Occipital lobe (tissue), 2 donors: ENCODE results near the gene PSPN. TPM values are rescaled to one million over a fixed set of nuclear protein-coding genes. Genes with fewer than 3 reads are reported as not detected.

ENCODE experiments used
- DNase-seq: peaks from one replicate; lab custom pipeline; 2025; lab: John Stamatoyannopoulos, UW
- total RNA-seq: library from RNA; depleted of rRNA; stranded (reverse); fragments of >200 nt; gene quantifications from one replicate; pipeline ENCODE4 v1.2.3, GENCODE V29; 2014

The PSPN gene, protein sequence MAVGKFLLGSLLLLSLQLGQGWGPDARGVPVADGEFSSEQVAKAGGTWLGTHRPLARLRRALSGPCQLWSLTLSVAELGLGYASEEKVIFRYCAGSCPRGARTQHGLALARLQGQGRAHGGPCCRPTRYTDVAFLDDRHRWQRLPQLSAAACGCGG
- 3.6 TPM for total RNA-seq

DNA sequence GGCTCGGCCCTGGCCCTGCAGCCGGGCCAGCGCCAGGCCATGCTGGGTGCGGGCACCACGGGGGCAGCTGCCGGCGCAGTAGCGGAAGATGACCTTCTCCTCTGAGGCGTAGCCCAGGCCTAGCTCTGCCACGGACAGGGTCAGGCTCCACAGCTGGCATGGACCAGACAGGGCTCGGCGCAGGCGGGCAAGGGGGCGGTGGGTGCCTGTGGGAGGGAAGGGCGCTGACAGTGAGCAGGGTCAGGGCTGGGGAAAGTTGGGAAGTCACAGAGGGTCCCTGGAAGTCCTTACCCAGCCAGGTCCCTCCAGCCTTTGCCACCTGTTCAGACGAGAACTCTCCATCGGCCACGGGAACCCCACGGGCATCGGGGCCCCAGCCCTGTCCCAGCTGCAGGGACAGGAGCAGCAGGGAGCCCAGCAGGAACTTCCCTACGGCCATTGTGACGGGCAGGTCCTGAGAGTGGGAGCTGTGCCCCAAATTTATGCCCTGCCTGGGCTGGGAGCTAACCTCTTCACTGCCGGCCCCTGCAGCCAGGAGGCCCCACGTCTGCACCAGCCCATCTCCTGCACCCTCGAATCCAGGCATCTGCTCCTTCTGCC lies at the start of gene PSPN:
TSS of gene PSPN (minus strand) at position 523 of the 600 bp plus-strand sequence. CDS start at position 439, 84 bp downstream.
- DNase-seq = no peak

DNA sequence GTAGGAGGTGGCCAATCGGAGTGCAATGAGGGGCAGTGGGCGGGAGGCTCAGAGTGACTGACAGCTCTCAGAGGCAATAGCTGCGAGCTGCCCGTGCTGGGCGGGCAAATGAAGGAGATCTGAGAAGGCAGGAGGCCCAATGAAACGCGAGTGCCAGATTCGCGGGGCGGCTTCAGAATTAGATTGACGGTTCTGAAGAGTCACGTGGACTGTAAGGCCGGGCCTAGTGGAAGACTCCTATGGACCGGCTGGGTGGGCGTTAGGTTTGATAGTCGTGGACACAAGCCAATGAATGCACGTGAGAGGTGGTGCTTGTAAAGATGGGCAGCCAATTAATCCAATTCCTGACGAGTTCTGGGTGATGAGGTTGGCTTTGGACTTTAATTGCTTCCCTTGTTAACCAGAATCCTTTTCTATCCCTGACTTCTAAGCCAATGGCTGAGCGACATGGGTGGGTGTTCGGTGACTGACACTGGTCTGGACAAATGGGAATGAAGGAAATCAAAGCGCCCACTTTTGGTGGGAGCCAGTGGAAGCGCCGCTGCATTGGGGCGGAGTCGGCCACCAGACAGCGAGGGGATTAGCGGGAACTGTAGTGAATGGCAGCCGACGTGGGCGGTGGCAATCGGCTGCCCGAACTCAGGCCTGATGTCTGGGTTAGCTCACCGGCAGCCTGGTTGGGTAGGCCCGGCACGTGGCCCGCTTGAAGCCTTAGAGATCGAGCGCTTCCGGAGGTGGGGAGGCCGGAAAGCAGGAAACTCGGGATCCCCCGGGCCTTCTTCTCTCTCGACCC lies 49.4 kb upstream of the PSPN start:
- peak; percentile 99 for DNase-seq

DNA sequence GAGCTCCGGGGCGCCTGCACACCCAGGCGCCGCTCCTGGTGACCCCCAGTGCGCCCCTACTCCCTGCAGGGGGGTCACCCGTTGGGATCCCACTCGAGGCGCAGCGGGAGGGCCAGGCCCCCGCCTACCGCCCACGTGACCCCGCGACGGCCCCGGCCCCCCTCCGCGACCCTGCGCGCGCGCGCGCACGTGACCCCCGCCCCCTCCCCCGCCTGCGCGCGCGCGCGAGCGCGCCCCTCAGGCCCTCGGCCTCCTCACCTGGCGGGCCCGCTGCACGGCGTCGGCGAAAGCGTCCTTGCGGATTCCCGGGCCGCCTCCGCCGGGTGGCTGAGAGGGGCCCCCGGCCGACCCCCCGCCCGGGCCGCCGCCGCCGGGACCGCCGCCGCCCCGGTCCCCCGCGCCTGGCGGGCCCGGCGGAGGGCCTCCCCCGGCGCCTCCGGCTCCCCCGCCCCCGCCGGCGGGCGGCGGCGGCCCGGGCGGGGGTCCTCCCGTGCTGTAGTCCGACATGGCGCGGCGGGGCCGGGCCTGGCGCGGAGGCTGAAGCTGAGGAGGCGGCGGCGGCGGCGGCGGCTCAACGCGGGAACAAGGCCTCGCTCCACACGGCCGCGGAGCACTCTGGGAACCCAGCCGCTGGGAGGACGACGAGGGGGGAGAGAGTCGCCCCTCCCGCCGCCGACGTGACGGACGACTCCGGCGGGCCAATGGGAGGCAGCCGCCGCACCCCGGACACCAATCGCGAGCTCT lies 48.6 kb upstream of the PSPN start, which contains the start of gene KHSRP:
TSS of gene KHSRP (minus strand) at position 617 of the 744 bp plus-strand sequence. CDS start at position 507, 110 bp downstream.
- no peak for DNase-seq

DNA sequence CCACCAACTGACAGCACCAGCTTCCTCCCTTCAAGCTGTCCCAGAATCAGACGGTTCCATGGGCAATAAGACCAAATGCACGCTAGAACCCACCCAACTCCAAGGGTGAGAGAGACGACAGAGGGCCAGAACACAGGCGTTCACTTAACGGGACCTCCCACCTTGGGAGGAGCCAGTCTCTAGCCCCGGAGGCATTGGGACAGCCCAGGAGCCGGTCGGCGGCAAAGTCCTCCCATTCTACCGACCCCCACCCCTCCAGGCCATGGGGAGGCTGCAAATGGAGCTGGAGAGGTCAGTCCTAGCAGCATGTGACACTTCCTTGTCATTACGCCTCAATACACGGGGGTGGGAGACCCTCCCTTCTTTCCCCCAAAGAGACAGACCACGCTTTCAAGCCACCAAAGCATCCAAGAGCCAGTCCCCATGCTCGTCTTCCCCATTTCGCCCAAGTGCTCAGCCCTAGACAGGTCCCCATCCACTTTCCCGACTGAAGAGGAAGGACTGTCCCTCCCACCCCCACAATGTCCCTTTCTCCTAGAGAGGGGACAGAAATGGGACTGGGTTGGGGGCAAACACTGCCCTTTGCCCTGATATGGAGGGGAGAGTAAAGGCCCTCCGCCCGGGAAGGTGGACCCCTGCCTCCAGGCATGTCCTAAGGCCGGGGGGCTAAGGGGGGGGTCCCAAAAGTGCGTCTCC lies 47.9 kb upstream of the PSPN start:
- no peak for DNase-seq

DNA sequence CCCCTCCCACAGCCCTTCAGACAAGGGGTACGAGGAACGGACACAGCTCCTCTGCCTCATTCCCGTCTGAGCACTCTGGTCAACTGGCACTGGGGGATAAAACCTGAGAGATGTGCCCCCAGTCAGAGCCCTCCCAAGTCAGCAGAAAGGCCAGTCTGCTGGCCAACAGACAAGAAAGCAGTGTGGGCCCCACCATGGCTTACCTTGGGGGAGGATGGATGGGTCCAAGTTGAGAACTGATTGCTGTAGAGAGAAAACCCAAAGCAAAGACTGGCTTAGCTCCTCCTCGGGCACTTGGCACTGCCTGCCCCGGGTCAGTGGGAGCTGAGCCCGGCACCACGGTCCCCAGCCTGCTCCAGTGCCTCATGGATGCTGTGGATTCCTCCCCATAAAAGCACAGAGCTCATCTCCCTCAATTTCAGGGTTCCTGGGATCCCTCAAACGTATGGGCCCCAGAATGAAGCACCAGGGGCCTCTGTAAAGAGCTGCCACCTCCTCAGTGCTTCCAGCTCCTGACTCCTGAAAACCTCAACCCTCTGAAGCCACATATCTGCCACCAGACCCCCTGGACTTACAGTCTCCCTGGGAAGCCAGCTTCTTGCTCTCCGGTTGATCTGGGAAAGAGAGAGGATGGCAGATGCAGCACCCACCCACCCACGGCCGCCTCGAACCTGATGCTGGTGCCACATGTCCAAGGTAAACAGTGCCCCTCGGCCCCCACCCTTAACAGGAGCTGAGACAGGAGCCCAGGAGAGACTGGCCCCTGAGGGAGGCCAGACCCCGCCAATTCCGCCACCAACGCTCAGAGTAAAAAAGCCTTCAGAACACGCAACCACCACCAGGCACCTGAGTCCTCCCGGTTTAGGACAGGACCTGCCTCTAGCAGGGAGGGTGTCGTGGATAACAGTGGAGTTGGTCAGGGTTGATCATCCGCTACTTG lies 45.6 kb upstream of the PSPN start:
- no peak for DNase-seq

DNA sequence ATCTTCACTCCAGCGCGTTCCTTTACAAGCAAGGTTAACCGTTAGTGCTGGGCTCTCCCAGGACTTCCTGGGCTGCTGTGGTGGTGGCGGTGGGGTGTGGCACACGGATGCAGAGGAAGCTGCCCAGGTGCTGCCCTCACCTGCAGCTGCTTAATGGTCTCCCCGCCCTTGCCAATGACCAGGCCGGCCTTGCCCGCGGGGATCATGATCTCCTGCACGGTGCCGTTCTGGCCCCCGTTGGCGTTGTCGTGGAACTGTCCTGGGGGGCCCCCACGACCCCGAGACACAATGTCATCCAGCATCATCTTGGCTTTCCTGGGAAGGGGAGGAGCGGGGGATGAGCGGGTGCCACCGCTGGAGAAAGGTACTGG lies 42.8 kb upstream of the PSPN start:
- no peak for DNase-seq

DNA sequence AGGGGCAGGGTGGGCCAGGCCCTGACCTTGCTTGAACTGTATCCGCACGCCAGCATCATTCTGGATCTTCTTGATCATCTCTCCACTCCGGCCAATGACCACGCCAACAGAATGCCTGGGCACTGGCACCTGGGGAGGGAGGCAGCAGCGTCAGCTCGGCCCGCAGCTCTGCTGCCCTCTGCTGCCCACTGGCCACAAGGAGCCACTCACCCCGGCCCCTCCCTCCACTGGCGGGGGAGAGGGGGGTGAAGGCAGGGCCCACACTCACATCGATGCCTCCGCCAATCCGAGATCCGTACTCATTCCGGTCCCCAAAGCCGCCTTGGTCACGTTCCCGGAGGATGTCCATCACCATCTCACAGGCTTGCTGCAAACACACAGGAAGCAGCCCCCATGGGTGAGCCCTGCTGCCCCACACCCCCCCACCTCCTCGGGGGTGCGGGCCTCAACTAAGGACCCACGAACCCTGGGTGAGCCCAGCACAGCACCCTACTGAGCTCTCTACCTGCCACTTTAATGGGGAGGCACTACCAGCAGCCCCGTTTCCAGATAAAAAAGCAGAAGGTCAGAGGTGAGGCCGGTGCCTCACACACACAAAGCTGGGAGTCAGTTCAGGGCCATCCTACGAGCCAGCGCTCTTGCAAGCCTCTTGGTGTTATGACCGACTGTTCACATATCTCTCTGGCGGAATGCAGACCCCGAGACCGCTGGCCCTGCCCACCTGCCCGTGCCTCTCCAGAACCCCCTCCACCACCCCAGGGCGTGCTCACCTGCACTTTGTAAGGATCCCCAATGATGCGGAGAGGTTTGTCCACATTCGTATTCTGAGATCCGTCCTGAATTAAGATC lies 42.2 kb upstream of the PSPN start:
- no peak for DNase-seq

DNA sequence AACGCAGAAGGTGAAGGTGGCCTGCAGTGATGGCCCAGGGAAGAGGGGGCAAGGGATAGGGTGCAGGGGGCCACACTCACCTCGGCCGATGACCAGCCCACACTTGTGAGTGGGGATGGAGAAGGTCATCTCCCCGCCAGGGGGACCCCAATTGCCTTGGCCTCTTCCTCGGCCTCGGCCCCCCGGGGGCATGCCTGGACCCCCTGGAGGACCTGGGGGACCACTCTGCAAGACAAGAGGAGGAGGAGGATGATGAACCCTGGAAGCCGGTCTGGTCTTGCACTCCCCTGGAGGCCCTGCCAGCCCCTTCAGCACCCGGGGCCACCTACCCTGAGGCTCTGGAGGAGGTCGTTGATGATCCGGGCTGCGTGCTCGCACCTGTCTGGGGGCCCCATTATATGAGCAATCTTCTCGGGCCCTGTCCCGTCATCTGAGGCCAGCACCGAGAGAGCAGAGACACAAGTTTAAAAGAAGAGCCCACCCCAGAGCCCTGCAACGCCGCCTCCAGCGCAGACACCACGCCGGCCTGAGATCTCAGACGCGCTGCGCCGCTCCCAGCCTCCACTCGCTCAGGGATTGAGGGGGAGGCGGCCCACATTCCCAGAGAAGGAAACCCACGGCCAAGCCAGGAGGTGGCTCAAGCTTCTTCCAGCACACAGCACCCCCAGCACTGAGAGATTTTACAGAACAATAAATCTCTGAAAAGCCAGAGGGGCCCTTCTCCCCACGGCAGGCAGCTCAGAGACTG lies 41.1 kb upstream of the PSPN start:
- DNase-seq = no peak

DNA sequence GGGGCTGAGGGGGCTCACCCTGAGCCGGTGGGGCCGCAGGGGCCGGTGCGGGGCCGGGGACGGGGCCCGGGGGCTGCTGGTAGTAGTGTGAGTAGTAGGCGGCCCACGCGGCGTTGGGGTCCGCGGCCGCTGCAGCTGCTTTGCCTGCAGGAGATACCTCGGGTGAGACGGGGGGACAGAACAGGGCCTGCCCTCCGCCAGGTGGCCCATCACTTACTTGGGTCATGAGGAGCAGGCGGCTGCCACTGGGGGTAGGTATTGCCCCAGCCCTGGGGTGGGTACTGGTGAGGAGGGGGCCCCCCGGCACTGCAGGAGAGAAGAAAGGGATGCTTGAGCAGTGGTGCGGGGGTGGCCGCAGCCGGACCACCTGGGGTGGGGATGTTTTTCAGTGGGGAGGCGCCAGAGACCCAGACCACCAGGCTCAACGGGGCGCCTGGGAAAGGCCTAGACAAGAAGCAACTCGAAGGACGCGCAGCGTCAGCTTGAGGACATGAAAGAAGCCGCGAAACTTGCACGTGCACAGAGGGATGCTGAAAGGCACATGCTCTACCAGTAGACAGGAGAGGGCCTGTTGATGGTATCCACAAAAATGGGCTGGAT lies 40.0 kb upstream of the PSPN start:
- no peak for DNase-seq

DNA sequence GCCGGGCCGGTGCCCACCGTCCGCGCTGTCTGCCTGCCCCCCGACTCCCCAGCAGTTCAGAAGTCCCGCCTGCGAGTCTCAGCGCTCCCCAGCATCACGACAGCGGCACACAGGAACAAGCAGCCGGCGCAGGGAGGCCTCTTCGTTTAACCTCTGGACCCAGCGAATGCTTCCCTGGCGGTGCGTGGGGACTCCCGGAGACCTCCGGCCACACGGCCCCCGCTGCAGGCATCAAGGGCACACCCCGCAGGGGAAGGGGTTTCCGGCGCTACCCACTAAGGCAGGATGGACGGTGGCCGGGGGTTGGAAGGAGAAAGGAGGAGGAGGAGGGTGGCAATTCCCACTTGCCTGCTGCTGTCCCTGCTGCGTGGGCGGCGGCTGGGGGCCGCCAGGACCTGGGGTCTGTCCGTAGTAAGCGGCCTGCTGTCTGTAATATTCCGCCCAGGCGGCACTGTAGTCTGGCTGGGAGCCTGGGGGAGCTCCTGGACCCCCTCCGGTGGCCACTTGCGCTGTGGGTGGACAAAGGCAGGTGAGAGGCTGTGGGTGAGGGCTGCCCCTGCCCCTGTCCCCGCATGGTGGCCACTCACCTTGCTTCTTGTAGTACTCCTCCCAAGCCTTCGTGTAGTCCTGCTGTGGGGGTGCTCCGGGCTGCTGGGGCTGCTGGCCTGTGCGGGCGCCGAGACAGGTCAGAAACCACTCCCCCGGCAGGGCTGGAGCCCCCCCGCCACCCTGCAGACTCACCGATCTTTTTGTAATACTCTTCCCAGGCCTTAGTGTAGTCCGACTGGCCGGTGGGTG lies 39.3 kb upstream of the PSPN start:
- DNase-seq = no peak

DNA sequence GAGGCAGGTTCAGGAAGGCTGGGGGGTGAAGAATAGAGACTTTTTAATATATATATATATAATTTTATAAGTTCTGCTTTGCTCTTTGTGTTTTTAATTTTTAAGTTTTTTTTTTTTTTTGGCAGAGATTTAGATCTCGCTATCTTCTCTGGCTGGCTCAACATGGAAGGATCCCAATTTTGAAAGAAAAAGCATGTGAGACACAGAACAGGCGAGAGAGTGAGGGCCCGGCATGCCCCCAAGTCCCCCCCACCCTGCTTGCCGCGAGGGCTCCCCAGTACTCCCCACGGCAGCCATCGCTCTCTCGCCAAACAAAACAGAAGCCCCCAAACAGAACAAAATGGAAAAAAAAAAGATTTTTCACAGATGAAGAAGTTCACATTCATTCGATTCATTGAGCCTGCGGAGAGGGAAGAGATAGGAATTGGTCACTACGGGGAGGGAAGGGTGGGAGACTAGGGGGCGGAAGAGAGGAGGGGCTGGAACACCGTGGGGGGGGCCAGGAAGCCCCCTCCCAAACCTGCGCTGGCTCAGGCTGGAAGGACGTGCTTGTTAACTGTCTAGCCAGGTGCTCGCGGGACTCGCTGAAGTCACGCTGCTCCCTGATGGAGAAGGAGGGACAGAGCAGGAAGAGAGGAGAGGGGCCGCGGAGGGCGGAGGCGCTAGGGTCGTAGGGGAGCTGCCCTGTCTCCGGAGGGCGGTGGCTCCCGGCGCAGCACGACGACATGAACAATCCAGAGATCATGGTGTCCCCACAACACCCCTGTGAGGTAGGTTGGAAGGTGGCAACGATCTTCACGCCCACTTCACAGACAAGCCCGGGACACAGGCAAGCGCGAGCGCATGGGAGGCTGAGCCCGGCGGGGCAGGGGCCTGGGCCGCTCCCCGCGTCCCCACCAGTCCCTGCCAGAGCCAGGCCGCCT lies 38.2 kb upstream of the PSPN start:
- no peak for DNase-seq

DNA sequence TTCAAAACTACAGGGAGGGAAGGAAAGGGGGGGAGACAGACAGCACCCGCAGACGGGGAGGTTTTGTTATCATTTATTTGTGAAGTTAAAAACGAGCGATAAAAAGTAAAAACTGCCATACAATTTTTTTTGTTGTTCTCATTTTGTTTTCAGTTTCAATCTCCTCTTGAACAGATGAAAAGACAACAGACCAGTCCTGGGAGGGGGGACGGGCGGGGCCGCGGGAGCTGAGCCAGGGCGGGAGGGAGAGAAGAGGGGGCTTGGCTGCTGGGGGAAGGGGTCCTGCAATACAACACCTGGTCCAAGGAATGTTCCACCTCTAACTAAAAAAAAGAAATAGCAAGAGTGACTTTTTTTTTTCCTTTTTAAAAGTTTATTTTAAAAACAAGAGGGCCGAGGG lies 37.6 kb upstream of the PSPN start:
- no peak for DNase-seq

DNA sequence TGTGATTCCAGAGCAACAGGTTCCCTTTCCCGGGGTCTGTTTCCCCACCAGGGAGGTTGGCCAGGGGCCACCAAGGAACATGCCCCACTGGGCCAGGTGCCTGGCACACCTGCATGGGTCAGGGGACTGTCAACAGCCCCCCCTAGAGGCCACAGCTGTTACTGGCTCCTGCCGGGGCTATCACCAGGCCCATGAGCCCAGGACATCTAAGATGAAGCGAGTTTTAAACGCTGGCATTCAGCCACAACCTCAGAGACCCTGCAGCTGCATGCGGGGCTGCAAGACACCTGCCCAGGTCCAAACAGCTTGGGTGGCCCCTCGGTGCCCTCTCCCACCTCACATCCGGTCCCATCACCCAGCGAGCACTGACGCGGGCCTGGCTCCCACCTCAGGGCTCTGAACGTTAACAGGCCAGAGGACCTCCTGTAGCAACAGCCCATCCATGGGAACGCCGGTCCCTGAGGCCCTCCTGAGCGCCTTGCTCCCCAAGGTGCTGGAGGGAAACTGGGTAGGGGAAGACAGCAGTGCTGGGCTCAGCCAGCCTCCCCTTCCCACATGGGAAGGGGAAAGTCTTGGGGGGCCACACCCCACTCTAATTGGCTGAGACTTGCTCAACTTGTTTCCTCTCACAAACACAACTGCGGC lies 36.8 kb upstream of the PSPN start:
- no peak for DNase-seq

DNA sequence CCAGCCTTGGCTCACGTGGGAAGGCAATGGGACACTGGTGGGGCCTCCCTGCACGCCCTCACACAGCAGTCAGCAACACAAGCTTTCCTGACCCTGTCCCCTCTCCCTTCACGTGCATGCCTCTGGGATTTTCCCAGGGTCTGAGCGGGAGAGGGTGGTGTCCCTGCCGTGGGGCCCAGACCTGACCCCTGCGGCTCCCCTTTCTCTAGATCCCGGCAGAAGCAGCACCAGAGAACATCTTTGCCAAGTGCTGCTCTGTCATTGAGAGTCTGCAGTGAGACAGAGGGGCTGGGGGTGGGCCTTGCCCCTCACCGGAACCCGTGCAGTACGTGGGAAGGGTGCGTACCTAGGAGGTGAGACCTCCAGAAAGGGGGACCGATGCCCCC lies 36.3 kb upstream of the PSPN start:
- no peak for DNase-seq

DNA sequence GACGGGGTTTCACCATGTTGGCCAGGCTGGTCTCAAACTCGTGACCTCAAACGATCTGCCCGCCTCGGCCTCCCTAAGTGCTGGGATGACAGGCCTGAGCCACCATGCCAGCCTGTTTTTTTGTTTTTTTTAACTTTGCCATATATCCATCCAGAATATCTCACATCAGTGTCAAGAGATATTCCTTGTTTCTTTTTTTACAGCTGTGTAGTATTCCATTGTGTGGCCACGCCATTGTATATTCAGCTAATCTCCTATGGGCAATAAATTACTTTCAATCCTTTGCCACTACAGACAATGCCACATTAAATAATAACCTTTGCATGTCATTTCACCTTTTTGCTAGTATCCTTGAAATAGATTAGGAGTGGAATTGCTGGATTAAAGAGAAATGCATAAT lies 33.6 kb upstream of the PSPN start:
- DNase-seq = no peak

DNA sequence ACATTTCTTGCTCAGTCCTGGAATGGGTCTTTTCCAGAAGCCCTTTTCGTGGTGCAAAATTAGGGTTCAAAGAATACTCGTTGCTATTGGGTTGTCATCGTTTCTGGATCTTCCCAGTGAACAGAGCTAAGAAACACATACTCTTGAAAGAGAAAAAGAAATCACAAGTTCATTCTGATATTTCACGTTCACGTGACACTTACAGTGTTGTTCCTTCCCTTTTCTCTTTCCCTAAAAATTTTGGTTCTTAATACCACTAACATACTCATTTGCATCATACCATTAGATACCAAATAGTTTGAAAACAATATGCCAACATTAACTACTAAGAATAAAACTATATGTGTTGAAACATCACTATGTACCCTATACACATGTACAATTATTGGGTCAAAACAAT lies 30.7 kb upstream of the PSPN start:
- no peak for DNase-seq
